Ishikawa (cell line): Measurements from ENCODE around the gene ATP6V0E2.

ENCODE experiments used
- RAD21 ChIP-seq: IDR thresholded peaks from 2 replicates; pipeline ENCODE4 v1.6.1; 2012; ENCODE audit warnings: low read depth
- TF ChIP-seq, protein P1 (sequence below): IDR thresholded peaks from 2 replicates; pipeline ENCODE4 v1.6.1; 2012

DNA sequence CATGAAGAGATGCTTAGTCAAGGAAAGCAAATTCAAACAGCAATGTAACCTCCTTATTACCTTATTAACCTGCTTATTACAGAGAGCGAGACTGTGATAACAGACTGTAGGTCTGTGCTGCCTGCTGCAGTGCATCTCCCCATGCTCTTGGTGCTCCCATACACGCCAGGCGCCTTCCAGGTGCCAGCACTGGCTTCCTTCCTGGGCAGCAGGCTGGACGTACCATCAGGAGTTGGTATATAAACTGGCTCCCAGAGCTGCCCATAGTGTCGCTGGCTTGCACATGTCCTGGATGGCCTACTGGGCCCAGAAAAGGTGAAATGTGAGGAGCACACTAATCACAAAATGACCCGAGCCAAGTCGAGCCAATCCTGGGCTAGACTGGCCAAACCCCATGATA lies 13.5 kb downstream of the ATP6V0E2 start:
- TF ChIP-seq, protein P1, sequence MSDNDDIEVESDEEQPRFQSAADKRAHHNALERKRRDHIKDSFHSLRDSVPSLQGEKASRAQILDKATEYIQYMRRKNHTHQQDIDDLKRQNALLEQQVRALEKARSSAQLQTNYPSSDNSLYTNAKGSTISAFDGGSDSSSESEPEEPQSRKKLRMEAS, result no peak
- no peak for TF ChIP-seq RAD21
